NK-92 (cell line): Measurements from ENCODE around the gene KIR2DL4.
"Not testable (repeated sequence)": the region's sequence is repeated elsewhere in the genome, so short reads cannot be mapped to it uniquely, and the experiment has no call there.

ENCODE experiments used
- DNase-seq: peaks from one replicate; lab custom pipeline; 2025; ENCODE audit not compliant: unreplicated experiment; lab: John Stamatoyannopoulos, UW

Gene KIR2DL4

GRCh38 chr19:54803410-54803809 is at the start of gene KIR2DL4:
Gene KIR2DL4, plus strand, starts transcription at chr19:54803610. Its CDS starts 42 bp downstream, at chr19:54803652.
- no peak for DNase-seq

GRCh38 chr19:54756204-54757110 is 47.0 kb upstream of the KIR2DL4 start:
- not testable (repeated sequence) for DNase-seq

- not testable (repeated sequence) for DNase-seq
Measured at GRCh38 chr19:54758577-54758976, 44.8 kb upstream of the KIR2DL4 start.

DNA sequence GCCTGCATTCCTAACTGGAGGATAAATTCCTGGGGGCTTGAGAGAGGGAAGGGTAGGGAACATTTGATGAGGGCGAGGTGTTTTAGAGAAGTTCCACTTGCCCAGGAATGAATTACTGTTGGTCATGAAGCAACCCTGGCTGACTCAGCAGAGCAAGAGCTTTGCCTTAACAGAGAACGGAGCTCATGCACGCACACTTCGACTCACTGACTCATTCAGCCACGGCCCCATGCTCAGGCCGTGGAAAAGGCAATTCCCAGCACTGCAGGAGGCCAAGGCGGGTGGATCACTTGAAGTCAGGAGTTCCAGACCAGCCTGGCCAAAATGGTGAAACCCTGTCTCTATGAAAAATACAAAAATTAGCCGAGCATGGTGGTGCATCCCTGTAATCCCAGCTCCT is 39.2 kb upstream of the KIR2DL4 start:
- DNase-seq: not testable (repeated sequence)

- DNase-seq: not testable (repeated sequence)
Measured at GRCh38 chr19:54766464-54766863, 36.9 kb upstream of the KIR2DL4 start.

GRCh38 chr19:54769646-54770045 is 33.8 kb upstream of the KIR2DL4 start, which contains the start of gene KIR2DL1:
Gene KIR2DL1, plus strand, starts transcription at chr19:54769793. Its CDS starts 58 bp downstream, at chr19:54769851.
- not testable (repeated sequence) for DNase-seq

DNA sequence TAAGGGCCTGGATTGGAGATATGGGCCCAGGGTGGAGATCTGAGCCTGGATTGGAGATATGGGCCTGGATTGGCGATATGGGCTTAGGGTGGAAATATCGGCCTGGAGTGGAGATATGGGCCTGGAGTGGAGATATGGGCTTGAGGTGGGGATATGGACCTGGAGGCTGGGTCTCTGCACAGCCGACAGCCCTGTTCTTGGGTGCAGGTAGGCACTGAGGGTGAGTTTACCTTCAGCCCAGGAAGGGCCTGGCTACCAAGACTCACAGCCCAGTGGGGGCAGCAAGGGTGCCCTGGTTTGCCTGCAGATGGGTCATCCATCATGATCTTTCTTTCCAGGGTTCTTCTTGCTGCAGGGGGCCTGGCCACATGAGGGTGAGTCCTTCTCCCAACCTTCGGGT is 32.9 kb upstream of the KIR2DL4 start:
- not testable (repeated sequence) for DNase-seq

DNA sequence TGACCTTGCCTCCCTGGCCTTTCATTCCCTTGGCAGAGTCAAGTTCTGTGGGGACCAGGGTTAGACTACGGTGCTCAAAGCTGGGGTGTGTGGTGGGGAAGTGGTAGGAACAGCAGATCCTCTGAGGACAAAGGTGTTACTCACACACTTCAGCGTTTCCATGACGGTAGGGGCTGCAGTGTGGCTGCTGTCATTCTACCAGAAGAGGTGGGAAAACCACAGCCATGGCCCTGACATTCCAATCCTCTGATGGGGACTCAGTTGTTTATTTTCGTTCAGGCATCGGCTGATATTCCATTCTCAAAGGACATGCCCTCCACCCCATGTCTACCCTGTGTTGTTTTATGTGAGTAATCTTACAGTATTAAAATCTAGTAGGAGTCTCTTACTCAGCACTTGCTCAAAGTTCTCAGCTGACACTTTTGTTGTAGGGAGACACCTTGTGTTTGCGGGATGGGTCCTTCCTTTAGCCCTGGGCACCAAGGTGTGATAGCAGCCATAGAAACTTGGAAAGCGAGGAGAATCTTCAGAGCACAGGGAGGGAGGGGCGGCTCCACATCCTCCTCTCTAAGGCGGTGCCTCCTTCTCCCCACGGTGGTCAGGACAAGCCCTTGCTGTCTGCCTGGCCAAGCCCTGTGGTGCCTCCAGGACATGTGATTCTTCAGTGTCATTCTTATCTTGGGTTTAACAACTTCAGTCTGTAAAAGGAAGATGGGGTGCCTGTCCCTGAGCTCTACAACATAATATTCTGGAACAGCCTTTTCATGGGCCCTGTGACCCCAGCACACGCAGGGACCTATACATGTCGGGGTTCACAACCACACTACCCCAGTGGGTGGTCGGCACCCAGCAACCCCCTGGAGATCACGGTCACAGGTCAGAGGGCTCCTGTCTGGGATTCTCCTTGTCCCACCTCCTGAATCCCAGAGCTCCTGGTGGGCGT is 32.1 kb upstream of the KIR2DL4 start:
- not testable (repeated sequence) for DNase-seq

GRCh38 chr19:54772666-54773065 is 30.7 kb upstream of the KIR2DL4 start:
- not testable (repeated sequence) for DNase-seq

- DNase-seq: not testable (repeated sequence)
Measured at GRCh38 chr19:54775095-54775815, 28.2 kb upstream of the KIR2DL4 start.

GRCh38 chr19:54775830-54776229 is 27.6 kb upstream of the KIR2DL4 start:
- not testable (repeated sequence) for DNase-seq

- not testable (repeated sequence) for DNase-seq
Measured at GRCh38 chr19:54777851-54778250, 25.6 kb upstream of the KIR2DL4 start.

DNA sequence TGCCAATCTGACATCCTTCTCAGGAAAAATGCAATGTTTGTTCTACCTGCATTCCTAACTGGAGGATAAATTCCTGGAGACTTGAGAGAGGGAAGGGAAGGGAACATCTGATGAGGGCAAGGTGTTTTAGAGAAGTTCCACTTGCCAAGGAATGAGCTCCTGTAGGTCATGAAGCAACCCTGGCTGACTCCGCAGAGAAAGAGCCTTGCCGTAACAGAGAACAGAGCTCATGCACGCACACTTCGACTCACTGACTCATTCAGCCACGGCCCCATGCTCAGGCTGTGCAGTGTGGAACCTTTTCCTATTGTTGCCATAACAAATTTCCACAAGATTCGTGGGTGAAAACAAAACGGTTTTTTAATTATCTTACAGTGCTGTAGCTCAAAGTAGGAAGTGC is 24.5 kb upstream of the KIR2DL4 start:
- DNase-seq: not testable (repeated sequence)

DNA sequence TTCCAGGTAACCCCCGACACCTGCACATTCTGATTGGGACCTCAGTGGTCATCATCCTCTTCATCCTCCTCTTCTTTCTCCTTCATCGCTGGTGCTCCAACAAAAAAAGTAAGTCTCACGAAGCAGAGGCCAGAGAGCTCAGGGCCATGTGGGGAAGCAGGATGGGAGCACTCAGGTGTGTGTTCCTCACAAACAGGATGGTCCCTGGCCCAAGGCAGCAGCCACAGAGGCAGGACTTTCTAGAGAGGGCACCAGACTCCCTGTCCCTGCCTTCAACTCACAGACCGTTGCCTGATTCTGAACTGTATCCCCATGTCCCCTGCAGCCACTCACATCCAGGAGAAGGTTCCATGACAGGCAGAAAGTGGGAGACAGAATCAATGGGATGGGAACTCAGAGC is 20.5 kb upstream of the KIR2DL4 start:
- not testable (repeated sequence) for DNase-seq

- not testable (repeated sequence) for DNase-seq
Measured at GRCh38 chr19:54786091-54786723, 17.2 kb upstream of the KIR2DL4 start.

DNA sequence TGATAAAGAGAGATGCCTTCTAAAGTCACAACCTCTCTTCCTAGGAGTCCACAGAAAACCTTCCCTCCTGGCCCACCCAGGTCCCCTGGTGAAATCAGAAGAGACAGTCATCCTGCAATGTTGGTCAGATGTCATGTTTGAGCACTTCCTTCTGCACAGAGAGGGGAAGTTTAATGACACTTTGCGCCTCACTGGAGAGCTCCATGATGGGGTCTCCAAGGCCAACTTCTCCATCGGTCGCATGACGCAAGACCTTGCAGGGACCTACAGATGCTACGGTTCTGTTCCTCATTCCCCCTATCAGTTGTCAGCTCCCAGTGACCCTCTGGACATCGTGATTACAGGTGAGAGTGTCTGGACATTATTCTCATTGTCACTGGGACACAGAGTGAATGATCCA is 15.3 kb upstream of the KIR2DL4 start:
- DNase-seq: not testable (repeated sequence)

GRCh38 chr19:54790711-54791110 is 12.7 kb upstream of the KIR2DL4 start:
- no peak for DNase-seq

GRCh38 chr19:54791476-54791875 is 11.9 kb upstream of the KIR2DL4 start:
- no peak for DNase-seq

DNA sequence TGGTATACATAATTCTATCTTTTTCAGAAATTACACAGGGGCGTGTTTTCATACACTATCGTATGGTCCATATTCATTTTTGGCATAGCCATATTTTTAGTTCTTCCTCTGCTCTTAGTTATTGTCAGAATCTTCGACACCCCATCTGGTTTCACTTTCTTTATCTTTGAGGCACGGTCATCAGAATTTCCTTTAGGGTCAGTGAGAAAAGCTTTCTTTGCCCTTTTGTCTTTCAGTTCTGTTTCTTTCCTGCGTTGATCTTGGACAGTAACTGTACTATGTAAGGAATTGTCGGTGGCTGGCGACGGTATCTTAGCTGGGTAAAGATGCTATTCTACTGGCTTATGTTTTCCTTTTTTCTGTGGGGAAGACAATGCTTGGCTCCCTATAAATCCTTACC is 10.6 kb upstream of the KIR2DL4 start:
- no peak for DNase-seq

GRCh38 chr19:54795758-54796157 is 7.7 kb upstream of the KIR2DL4 start:
- DNase-seq: no peak
